ENCODE measurements around the gene AVL9. TPM values are rescaled to one million over a fixed set of nuclear protein-coding genes. Genes with fewer than 3 reads are reported as not detected.
"Not testable (repeated sequence)": the region's sequence is repeated elsewhere in the genome, so short reads cannot be mapped to it uniquely, and the experiment has no call there.

AVL9 gene
- total and polyA plus RNA-seq, 4 donors: 7.0 to 37.5 (median 23.2) TPM

DNA sequence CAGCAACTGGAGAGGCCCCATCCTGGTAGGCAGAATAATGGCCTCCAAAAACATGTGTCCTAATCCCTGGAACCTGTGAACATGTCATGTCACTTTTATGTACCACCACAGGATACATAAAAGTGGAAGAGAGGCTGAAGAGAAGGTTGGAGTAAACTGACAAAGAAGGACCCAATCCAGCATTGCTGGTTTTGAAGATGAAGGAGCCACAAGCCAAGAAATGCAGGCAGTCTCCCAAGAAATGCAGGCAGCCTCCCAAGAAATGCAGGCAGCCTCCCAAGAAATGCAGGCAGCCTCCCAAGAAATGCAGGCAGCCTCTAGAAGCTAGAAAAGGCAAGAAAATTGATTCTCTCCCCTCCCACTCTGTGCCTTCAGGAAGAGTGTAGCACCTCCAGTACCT is 142.3 kb downstream of the AVL9 start:
- ATAC-seq (ENCODE audit: low FRiP score); H3K27me3 ChIP-seq (ENCODE audit: control insufficient read depth in 1 of 2, insufficient read depth in 2 of 2, low read length in 1 of 2); H3K27ac ChIP-seq (ENCODE audit: low read depth in 1 of 2, low read length in 2 of 2); H3K4me3 ChIP-seq (ENCODE audit: low read length in 2 of 2); H3K36me3 ChIP-seq (ENCODE audit: control insufficient read depth in 1 of 2, insufficient read depth in 2 of 2, low read length in 1 of 2); H3K9me3 ChIP-seq (ENCODE audit: control insufficient read depth, low read length); DNase-seq; intact Hi-C loops (cut with DNase I); H3K4me1 ChIP-seq (ENCODE audit: control insufficient read depth in 1 of 2, insufficient read depth in 2 of 2, low read length in 2 of 2): not testable (repeated sequence)

Other genes starting within 250 kb of the AVL9 start
- 10 to 100 TPM; 21.1 to 29.3 TPM for gene LSM5, start 5.1 kb upstream of the AVL9 start, total RNA-seq
- gene LSM5, start 5.1 kb upstream of the AVL9 start, polyA plus RNA-seq: 100 to 1,000 TPM in 1 of 2 donors, 10 to 100 TPM in 1; 49.7 to 111 TPM

Data from aorta (tissue), 5 donors.